ENCODE data around the gene ADAMTS7. TPM values are rescaled to one million over a fixed set of nuclear protein-coding genes. Genes with fewer than 3 reads are reported as not detected.

The ADAMTS7 gene
- total and polyA plus RNA-seq, 8 donors, result 0.31 to 102 (median 2.3) TPM

GRCh38 chr15:78718837-78719236 is 92.4 kb downstream of the ADAMTS7 start:
- WGBS, 5 donors, result 52 to 59% (median 53%) methylated on average over 2 of the region's 2 CpGs
- Histone ChIP-seq H3K27ac (no peak overlapping the region), H3K9me3 (peaks cover 0 to 8% (median 0%) of the 10 kb centered on the region in 4 donors), H3K36me3 (no peaks in the 10 kb centered on the region), H3K27me3 (peaks cover 0 to 8% (median 0%) of the 10 kb centered on the region in 3 donors), H3K4me1 (peaks cover 0 to 3% (median 0%) of the 10 kb centered on the region in 4 donors), H3K4me3 (no peak overlapping the region)
- DNase-seq, result no peak
- intact Hi-C loops (cut with DNase I; ENCODE audit: low total_unique reads), result no loop called here
- TF ChIP-seq EP300 (IDR thresholded peaks at IDR 0.05) (no peak), POLR2AphosphoS5 (IDR thresholded peaks at IDR 0.05) (no peak), POLR2A (IDR thresholded peaks at IDR 0.05) (no peak)
- TF ChIP-seq, protein P1, sequence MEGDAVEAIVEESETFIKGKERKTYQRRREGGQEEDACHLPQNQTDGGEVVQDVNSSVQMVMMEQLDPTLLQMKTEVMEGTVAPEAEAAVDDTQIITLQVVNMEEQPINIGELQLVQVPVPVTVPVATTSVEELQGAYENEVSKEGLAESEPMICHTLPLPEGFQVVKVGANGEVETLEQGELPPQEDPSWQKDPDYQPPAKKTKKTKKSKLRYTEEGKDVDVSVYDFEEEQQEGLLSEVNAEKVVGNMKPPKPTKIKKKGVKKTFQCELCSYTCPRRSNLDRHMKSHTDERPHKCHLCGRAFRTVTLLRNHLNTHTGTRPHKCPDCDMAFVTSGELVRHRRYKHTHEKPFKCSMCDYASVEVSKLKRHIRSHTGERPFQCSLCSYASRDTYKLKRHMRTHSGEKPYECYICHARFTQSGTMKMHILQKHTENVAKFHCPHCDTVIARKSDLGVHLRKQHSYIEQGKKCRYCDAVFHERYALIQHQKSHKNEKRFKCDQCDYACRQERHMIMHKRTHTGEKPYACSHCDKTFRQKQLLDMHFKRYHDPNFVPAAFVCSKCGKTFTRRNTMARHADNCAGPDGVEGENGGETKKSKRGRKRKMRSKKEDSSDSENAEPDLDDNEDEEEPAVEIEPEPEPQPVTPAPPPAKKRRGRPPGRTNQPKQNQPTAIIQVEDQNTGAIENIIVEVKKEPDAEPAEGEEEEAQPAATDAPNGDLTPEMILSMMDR (IDR thresholded peaks at IDR 0.05), result no peak

- Histone ChIP-seq H3K36me3 (no peaks in the 10 kb centered on the region), H3K9me3 (peaks cover 0 to 8% (median 0%) of the 10 kb centered on the region in 4 donors), H3K27me3 (peaks cover 0 to 8% (median 0%) of the 10 kb centered on the region in 3 donors), H3K4me1 (peaks cover 0 to 3% (median 0%) of the 10 kb centered on the region in 4 donors), H3K4me3 (no peak overlapping the region), H3K27ac (no peak overlapping the region)
- intact Hi-C loops (cut with DNase I; ENCODE audit: low total_unique reads), result no loop called here
- TF ChIP-seq, protein P1 (IDR thresholded peaks at IDR 0.05), result no peak
- no peak for TF ChIP-seq EP300 (IDR thresholded peaks at IDR 0.05)
- DNase-seq, result no peak
- WGBS, 5 donors, result 73 to 88% (median 87%) methylated on average over 2 of the region's 2 CpGs
Observed at GRCh38 chr15:78717956-78718656, 93.2 kb downstream of the ADAMTS7 start.

DNA sequence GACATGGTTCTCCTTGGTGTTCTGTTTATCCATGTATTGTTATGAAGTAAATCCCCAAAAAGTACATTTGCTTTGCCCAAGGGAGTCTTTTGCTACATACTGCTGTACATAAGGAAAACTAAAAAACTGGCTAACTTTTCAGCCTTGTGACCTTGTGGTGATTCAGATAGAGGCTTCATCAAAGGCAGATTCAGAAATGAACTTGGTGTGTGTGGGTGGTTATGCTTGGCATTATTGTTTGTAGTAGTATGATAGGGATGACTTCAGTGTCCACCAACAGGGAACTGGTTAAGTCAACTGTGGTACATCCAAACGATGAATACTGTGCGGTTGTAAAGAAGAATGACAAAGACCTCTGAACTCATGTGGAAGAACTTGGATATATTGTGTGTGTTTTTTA is 94.6 kb downstream of the ADAMTS7 start:
- TF ChIP-seq POLR2AphosphoS5 (IDR thresholded peaks at IDR 0.05) (no peak), EP300 (IDR thresholded peaks at IDR 0.05) (no peak), POLR2A (IDR thresholded peaks at IDR 0.05) (no peak)
- TF ChIP-seq, protein P1 (IDR thresholded peaks at IDR 0.05), result no peak
- peaks cover 0 to 8% (median 0%) of the 10 kb centered on the region in 4 donors for H3K9me3 ChIP-seq
- 79 to 88% (median 83%) methylated on average over 2 of the region's 2 CpGs for WGBS, 5 donors
- DNase-seq, result no peak
- intact Hi-C loops (cut with DNase I; ENCODE audit: low total_unique reads), result no loop called here
- H3K4me3 ChIP-seq, result no peak overlapping the region
- H3K27ac ChIP-seq, result no peak overlapping the region
- peaks cover 0 to 8% (median 0%) of the 10 kb centered on the region in 3 donors for H3K27me3 ChIP-seq
- H3K36me3 ChIP-seq, result no peaks in the 10 kb centered on the region
- peaks cover 0 to 3% (median 0%) of the 10 kb centered on the region in 4 donors for H3K4me1 ChIP-seq

DNA sequence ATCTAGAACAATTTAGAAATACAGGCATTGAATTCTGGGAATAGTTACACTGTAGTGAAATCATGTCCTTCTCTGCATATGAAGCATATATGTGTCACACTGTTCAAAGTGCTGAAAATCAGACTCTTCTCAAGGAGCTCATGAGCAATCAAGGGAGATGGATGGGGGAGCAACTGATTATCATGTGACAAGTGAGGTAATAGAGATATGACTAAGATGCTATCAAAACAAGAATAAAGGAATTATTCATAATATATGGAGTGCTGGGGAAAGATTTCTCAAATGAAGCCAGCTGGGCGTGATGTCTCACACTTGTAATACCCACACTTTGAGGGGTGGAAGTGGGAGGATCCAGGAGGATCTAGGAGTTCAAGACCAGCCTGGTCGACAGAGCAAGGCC is 95.3 kb downstream of the ADAMTS7 start:
- Histone ChIP-seq H3K27me3 (peaks cover 0 to 8% (median 0%) of the 10 kb centered on the region in 3 donors), H3K4me3 (no peak overlapping the region), H3K36me3 (no peaks in the 10 kb centered on the region), H3K27ac (no peak overlapping the region), H3K4me1 (peaks cover 0 to 3% (median 0%) of the 10 kb centered on the region in 4 donors), H3K9me3 (peaks cover 0 to 8% (median 0%) of the 10 kb centered on the region in 4 donors)
- intact Hi-C loops (cut with DNase I; ENCODE audit: low total_unique reads), result no loop called here
- TF ChIP-seq POLR2AphosphoS5 (IDR thresholded peaks at IDR 0.05), result no peak
- WGBS, 5 donors, result 47 to 65% (median 54%) methylated on average over 2 of the region's 2 CpGs
- DNase-seq, result no peak

DNA sequence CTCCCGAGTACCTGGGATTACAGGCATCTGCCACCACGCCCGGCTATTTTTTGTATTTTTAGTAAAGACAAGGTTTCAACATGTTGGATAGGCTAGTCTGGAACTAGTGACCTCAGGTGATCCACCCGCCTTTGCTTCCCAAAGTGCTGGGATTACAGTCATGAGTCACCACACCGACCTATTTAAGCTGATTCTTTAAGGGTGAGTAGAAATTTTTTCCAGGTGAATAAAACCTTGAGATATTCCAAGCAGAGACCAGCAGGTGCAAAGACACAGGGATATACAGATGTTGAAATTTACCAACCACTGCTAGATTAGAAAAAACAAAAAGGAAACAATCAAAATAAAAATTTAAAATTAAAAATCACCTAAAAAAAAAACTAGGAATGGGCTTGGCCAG is 95.8 kb downstream of the ADAMTS7 start:
- Histone ChIP-seq H3K4me1 (peaks cover 0 to 3% (median 0%) of the 10 kb centered on the region in 4 donors), H3K9me3 (peaks cover 0 to 8% (median 0%) of the 10 kb centered on the region in 4 donors), H3K4me3 (no peak overlapping the region), H3K27me3 (peaks cover 0 to 11% (median 0%) of the 10 kb centered on the region in 3 donors), H3K27ac (no peak overlapping the region), H3K36me3 (no peaks in the 10 kb centered on the region)
- WGBS, 5 donors, result 80 to 93% (median 91%) methylated on average over 5 of the region's 5 CpGs
- TF ChIP-seq, protein P1 (IDR thresholded peaks at IDR 0.05), result no peak
- TF ChIP-seq POLR2AphosphoS5 (IDR thresholded peaks at IDR 0.05) (no peak), POLR2A (IDR thresholded peaks at IDR 0.05) (no peak), EP300 (IDR thresholded peaks at IDR 0.05) (no peak)
- intact Hi-C loops (cut with DNase I; ENCODE audit: low total_unique reads), result no loop called here
- DNase-seq, result no peak
